Measurements from ENCODE around the gene ZBED3. TPM values are rescaled to one million over a fixed set of nuclear protein-coding genes. Genes with fewer than 3 reads are reported as not detected.

ZBED3 gene
- total and polyA plus RNA-seq, 9 of the 15 experiments (the other 6 are each of a cell fraction or from before 2014, with no cell fraction given) = 0.01 to 0.03 (median 0.01) TPM; not detected in 5

DNA sequence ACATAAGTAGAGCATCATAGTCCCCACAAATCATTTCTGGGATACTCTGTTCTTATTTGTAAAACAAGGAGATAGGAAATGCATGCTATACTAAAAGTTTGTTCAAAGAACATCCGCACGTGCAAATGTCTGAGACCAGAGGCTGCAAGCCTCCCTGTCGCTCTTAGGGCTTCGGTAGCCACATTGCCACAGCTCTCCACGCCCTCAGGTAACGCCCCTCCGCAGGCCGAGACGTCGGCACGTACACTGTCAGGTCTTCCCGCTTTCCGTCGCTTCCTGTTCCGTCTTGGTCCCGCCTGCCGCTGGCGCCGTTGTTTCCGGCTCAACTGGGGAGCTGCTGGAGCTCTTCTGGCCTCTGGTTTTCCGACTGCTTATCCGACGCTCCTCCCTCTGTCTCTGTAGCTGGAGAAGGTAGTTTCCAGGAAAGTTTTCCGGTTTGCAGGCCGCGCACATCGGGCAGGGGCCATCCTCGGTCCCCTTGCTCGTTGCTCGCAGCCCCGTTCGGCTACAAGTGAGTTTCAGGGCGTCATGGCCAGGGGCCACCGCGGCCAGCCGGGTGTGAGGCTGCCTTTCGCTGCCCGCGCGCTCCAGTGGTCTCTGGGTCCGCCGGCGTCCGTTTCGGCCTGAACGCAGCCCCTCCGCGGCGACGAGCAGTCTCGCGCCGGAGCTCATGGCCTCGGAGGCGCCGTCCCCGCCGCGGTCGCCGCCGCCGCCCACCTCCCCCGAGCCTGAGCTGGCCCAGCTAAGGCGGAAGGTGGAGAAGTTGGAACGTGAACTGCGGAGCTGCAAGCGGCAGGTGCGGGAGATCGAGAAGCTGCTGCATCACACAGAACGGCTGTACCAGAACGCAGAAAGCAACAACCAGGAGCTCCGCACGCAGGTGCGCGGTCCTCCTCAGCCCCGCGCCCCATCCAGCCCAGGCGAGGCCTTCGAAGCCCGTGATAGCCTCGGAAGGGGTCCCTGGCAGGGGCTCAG lies 56.7 kb downstream of the ZBED3 start, which contains the start of gene AGGF1 (continued):
- TF ChIP-seq, protein P1, sequence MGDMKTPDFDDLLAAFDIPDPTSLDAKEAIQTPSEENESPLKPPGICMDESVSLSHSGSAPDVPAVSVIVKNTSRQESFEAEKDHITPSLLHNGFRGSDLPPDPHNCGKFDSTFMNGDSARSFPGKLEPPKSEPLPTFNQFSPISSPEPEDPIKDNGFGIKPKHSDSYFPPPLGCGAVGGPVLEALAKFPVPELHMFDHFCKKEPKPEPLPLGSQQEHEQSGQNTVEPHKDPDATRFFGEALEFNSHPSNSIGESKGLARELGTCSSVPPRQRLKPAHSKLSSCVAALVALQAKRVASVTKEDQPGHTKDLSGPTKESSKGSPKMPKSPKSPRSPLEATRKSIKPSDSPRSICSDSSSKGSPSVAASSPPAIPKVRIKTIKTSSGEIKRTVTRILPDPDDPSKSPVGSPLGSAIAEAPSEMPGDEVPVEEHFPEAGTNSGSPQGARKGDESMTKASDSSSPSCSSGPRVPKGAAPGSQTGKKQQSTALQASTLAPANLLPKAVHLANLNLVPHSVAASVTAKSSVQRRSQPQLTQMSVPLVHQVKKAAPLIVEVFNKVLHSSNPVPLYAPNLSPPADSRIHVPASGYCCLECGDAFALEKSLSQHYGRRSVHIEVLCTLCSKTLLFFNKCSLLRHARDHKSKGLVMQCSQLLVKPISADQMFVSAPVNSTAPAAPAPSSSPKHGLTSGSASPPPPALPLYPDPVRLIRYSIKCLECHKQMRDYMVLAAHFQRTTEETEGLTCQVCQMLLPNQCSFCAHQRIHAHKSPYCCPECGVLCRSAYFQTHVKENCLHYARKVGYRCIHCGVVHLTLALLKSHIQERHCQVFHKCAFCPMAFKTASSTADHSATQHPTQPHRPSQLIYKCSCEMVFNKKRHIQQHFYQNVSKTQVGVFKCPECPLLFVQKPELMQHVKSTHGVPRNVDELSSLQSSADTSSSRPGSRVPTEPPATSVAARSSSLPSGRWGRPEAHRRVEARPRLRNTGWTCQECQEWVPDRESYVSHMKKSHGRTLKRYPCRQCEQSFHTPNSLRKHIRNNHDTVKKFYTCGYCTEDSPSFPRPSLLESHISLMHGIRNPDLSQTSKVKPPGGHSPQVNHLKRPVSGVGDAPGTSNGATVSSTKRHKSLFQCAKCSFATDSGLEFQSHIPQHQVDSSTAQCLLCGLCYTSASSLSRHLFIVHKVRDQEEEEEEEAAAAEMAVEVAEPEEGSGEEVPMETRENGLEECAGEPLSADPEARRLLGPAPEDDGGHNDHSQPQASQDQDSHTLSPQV (IDR thresholded peaks at IDR 0.05) = peak; percentile 67
- no peak for TF ChIP-seq SRSF7 (optimal IDR thresholded peaks at IDR 0.05; ENCODE audit: low read depth, low read length)
- TF ChIP-seq, protein P2, sequence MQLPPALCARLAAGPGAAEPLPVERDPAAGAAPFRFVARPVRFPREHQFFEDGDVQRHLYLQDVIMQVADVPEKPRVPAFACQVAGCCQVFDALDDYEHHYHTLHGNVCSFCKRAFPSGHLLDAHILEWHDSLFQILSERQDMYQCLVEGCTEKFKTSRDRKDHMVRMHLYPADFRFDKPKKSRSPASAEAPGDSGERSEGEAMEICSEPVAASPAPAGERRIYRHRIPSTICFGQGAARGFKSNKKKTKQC (CRISPR knock-in tag; IDR thresholded peaks at IDR 0.05) = 0 out of 2 replicates have a peak, but pooled peaks have one; percentile 65
- TF ChIP-seq, protein P3, sequence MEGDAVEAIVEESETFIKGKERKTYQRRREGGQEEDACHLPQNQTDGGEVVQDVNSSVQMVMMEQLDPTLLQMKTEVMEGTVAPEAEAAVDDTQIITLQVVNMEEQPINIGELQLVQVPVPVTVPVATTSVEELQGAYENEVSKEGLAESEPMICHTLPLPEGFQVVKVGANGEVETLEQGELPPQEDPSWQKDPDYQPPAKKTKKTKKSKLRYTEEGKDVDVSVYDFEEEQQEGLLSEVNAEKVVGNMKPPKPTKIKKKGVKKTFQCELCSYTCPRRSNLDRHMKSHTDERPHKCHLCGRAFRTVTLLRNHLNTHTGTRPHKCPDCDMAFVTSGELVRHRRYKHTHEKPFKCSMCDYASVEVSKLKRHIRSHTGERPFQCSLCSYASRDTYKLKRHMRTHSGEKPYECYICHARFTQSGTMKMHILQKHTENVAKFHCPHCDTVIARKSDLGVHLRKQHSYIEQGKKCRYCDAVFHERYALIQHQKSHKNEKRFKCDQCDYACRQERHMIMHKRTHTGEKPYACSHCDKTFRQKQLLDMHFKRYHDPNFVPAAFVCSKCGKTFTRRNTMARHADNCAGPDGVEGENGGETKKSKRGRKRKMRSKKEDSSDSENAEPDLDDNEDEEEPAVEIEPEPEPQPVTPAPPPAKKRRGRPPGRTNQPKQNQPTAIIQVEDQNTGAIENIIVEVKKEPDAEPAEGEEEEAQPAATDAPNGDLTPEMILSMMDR (IDR thresholded peaks at IDR 0.05 in 2 of 3, conservative IDR thresholded peaks at IDR 0.05 in 1 of 3; ENCODE audit: insufficient read depth in 2 of 3, low read depth in 1 of 3, low read length in 3 of 3) = peak in 1 of 3 experiments; percentile 7; a peak in 2 of 6 replicates
- TF ChIP-seq ZKSCAN3 (CRISPR knock-in tag; IDR thresholded peaks at IDR 0.05) = no peak
- no peak for TF ChIP-seq SETDB1 (IDR thresholded peaks at IDR 0.05; ENCODE audit: low read length)
- TF ChIP-seq TEAD1 (CRISPR knock-in tag; IDR thresholded peaks at IDR 0.05) = peak in 1 of 2 experiments; percentile 20; a peak in 1 of 4 replicates
- TF ChIP-seq TRIM28 (IDR thresholded peaks at IDR 0.05) = peak; percentile 17; the same call in 1 of the 2 replicates
- no peak for TF ChIP-seq ZNF316 (IDR thresholded peaks at IDR 0.05)
- TF ChIP-seq TARDBP (IDR thresholded peaks at IDR 0.05) = 0 out of 2 replicates have a peak, but pooled peaks have one; percentile 38
- TF ChIP-seq, protein P4, sequence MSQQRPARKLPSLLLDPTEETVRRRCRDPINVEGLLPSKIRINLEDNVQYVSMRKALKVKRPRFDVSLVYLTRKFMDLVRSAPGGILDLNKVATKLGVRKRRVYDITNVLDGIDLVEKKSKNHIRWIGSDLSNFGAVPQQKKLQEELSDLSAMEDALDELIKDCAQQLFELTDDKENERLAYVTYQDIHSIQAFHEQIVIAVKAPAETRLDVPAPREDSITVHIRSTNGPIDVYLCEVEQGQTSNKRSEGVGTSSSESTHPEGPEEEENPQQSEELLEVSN (IDR thresholded peaks at IDR 0.05; ENCODE audit: borderline replicate concordance in 1 of 2, extremely low read depth in 1 of 2, insufficient read depth in 1 of 2, insufficient read length in 1 of 2, low read depth in 1 of 2, low read length in 1 of 2, poor library complexity in 1 of 2, severe bottlenecking in 1 of 2) = peak; percentile 99
- TF ChIP-seq DACH1 (IDR thresholded peaks at IDR 0.05; ENCODE audit: partially characterized antibody) = no peak
- 0 out of 4 replicates have a peak, but pooled peaks of 1 of the 2 experiments have one; percentile 3 for TF ChIP-seq NONO (IDR thresholded peaks at IDR 0.05; ENCODE audit: low read depth in 2 of 2, low read length in 1 of 2)
- TF ChIP-seq ZNF77 (CRISPR knock-in tag; IDR thresholded peaks at IDR 0.05) = no peak
- no peak for TF ChIP-seq ZSCAN29 (IDR thresholded peaks at IDR 0.05)
- no peak for TF ChIP-seq JUNB (CRISPR knock-in tag; conservative IDR thresholded peaks at IDR 0.05)
- TF ChIP-seq, protein P5, sequence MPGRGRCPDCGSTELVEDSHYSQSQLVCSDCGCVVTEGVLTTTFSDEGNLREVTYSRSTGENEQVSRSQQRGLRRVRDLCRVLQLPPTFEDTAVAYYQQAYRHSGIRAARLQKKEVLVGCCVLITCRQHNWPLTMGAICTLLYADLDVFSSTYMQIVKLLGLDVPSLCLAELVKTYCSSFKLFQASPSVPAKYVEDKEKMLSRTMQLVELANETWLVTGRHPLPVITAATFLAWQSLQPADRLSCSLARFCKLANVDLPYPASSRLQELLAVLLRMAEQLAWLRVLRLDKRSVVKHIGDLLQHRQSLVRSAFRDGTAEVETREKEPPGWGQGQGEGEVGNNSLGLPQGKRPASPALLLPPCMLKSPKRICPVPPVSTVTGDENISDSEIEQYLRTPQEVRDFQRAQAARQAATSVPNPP (IDR thresholded peaks at IDR 0.05; ENCODE audit: borderline replicate concordance, insufficient read depth, insufficient read length) = no peak
- no peak for TF ChIP-seq TCF3 (CRISPR knock-in tag; IDR thresholded peaks at IDR 0.05)

Measured in K562 (cell line).